ENCODE data around the gene BCAS4. TPM values are rescaled to one million over a fixed set of nuclear protein-coding genes. Genes with fewer than 3 reads are reported as not detected.
"Not testable (repeated sequence)": the region's sequence is repeated elsewhere in the genome, so short reads cannot be mapped to it uniquely, and the experiment has no call there.

Gene BCAS4, protein sequence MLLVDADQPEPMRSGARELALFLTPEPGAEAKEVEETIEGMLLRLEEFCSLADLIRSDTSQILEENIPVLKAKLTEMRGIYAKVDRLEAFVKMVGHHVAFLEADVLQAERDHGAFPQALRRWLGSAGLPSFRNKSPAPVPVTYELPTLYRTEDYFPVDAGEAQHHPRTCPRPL
- total RNA-seq (2014; rRNA removed; shearing (Covaris generic)): 15.4 and 16.2 TPM in 2 replicates

DNA sequence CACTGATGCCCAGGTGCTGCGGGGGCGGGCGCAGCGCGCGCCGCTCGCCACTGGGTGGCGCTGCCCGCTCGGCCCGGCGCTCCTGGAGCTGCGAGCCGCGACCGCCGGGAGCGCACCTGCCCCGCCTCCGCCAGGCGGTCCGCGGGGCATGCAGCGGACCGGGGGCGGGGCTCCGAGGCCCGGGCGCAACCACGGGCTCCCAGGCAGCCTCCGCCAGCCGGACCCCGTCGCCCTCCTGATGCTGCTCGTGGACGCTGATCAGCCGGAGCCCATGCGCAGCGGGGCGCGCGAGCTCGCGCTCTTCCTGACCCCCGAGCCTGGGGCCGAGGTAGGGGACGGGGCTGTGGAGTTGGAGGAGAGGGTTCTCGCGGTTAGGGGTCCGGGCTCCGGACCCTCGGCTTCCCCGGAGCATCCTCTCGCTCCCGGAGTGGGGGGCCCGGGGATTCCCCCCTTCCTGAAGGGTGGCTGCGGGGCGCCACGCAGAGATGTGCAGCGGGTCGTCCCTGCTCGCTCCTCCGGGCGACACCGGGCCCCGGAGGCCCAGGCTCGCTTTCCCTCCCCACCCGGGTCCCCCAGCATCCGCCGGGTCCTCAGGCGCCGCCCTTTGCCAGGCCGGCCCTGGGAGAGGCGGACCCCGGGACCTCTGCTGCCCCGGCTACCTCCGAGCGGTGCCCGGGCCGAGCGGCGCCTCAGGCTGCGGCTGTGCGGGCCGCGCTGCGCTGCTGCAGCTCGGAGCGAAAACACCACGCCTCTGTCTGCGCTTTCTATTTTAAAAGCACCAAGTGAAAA, at the start of gene BCAS4:
Gene BCAS4 (plus strand): TSS at position 216 of the 789 bp plus-strand sequence. CDS start 23 bp downstream, at position 239.
- DNase-seq (ENCODE audit: low read depth): peak; percentile 84

DNA sequence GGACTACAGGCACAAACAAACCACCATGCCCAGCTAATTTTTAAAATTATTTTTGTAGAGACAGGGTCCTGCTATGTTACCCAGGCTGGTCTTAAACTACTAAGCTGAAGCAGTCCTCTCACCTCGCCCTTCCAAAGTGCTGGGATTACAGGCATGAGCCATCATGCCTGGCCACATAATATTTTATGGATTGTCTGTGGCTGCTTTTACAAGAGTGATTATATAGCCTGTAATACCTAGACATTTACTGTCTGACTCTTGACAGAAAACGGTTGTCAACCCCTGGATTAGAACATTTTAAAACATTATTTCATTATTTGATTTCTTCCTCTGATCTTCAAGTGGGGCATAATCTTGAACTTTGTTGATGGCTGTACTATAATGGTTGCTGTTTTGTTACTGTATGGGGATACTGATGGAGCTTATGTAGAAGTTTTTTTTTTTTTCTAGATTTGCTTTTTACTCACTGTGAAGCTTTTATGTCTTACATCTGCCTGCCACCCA, 49.2 kb upstream of the BCAS4 start:
- DNase-seq (ENCODE audit: low read depth): peak; percentile 57

DNA sequence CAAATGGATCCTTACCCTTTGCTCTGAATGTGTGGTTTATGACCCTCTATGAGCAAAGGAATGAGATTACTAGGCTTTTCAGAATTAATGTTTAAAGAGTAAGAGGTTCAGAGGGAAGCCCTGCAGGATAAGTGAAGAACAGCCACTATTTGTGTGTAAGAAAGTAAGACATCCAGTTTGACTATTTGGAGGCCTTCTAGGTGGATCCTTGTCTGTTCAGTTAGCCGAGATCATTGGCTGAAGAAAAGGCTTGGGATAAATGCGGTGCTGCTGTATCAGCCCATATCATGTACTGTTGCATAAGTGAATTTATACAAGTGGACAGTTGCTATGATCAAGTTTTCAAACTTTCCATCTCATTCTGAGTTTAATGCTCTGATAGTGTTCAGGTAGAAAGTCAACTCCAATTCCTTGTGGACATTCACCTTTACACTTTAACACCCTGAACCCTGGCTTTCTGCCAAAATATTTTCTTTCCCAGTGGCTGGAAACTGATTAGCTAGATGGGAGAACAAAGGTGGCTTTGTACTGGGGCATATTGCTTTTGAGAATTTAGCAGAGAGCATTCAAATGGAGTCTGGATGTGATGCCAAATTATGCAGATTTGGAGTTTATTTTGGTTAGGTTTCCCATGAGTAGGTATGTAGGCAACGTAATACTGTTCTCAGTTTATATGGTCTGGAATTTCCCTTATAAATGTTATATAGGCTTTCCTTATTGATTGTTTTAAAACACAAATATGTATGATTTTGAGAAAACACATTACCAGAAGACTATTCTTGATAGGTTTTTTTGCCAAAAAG, 48.5 kb upstream of the BCAS4 start:
- peak; percentile 41 for DNase-seq (ENCODE audit: low read depth)

DNA sequence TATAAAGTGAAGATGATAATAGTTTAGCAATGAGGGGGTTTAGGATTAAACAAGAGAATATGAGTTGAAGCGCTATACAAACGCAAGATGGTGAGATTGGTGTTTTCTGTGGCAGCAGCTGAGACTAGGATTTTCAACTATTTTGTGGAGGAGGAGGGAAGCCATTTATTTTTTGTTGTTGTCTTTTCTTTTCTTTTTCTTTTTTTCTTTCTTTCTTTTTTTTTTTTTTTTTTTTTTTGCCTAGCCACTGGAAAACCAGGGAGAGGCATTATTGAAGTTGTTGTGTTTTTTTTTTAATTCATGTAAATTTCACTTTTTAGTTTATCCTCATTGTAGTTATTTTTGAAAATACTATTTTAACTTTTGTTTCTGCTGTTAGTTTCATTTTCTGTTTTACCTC, 47.6 kb upstream of the BCAS4 start:
- DNase-seq (ENCODE audit: low read depth): no peak

DNA sequence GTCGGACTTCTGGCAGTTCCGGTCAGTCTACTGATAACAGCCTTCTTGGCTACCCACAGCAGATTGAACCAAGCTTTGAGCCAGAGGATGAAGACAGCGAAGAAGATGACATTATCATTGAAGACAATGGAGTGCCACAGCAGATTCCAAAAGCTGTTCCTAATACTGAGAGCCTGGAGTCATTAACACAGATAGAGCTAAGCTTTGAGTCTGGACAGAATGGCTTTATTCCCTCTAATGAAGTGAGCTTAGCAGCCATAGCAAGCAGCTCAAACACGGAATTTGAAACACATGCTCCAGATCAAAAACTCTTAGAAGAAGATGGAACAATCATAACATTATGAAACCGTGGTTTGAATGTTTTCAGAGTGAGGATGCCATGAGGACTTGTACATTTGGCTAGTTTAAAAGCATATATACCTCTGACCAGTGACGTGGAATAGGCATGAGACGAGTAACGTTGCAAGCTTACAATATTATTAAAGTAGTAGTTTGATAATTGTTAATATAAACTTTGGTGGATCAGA, 44.7 kb upstream of the BCAS4 start:
- DNase-seq (ENCODE audit: low read depth): no peak

DNA sequence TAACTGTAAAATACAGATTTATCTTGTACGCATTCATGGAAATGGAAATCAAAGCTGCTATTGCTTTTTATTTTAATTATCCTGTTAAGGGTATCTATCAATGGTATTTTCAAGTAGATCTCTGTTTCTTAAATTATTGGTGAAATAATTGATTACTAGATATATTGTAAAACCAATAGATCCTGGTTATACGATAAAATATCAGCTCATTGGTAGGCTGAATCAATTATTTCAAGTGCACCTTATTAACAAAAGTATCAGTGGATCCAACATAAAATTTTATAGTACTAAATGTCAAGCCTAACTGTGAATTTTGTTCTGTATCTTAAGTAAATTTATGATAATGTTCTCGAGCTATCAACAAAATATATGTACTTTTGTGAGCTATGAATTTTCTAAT, 41.7 kb upstream of the BCAS4 start:
- no peak for DNase-seq (ENCODE audit: low read depth)

DNA sequence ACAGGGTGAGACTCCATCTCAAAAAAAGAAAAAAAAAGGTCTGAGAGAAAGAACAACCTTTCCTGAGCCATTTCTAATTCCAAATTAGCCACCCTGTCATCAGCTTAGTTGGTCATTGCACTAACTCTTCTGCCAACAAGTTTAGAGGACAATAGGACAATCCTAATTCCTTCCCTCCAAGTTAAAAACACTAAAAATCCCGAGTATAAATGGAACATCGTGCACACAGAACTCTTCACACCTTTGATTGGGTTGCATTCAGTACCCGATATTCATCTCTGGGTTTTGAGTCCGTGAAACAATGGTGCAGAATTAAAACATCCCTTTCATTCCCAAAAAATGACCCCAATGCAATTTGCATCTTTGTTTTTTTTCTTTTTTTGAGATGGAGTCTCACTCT, 40.4 kb upstream of the BCAS4 start:
- no peak for DNase-seq (ENCODE audit: low read depth)

DNA sequence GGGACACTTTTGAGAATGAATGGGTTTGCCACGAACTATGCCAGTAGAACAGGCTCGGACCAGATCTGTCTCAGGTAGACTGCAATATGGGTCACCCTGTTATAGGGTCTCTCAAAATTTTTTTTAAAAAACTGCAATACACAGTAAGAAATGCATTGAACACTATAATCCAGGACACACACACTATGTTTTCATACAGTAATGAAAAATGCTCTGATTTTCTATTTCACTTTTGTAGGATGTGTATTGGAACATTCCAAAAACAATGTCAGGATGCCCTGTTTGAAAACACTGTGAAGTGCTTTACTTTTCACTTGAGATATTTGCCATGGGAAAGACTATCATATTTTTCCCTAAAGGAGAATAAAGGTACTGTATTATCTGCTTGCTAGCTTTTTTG, 38.4 kb upstream of the BCAS4 start:
- no peak for DNase-seq (ENCODE audit: low read depth)

DNA sequence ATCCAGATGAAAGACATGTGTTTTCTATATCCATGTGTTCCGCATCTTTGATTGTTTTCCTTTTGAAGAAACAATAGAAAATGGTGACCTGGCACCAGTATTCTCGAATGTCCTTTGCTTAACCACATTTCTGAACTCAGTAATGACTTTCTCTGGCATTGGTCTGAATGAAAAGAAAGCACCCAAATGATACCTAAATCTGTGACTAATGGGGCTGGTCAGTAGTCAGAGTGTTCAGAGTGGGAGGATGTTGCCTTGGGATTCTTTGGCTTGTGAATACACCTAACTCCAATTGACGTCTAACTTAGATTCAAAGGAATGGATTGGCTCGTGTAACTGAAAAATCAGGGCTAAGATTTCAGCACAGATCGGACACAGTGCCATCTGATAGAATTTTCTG, 36.4 kb upstream of the BCAS4 start:
- peak; percentile 81 for DNase-seq (ENCODE audit: low read depth)

DNA sequence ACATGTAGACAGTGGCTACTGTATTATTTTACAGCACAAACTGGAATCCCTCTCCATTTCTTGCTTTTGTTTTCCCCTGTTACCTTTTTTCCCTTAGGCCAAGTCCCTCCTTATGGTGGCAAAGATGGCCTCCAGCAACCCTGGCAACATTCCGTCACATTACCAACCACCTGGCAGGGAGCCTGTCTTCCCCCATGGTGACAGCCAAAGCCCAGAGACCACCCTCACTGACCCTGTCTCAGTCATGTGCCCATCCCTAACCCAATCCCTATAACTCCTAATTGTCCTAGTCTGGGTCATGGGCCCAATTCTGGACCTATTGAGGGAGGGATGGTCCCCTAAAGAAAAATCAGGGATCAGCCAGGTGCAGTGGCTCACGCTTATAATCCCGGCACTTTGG, 35.9 kb upstream of the BCAS4 start:
- DNase-seq (ENCODE audit: low read depth): no peak

DNA sequence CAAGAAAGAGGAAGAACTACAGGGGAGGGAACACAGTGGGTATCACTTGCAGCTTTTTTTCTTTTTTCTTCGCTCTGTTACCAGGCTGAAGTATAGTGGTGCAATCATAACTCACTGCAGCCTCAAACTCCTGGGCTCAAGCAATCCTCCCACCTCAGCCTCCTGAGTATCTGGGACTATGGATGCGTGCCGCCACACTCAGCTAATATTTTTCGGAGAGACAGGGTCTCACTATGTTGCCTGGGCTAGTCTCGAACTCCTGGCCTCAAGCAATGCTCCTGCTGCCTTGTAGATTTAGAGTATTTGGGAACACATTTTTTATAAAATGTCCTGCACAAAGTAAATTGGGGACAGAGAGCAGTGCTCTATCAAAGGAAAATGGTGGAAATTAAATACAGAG, 35.2 kb upstream of the BCAS4 start:
- no peak for DNase-seq (ENCODE audit: low read depth)

DNA sequence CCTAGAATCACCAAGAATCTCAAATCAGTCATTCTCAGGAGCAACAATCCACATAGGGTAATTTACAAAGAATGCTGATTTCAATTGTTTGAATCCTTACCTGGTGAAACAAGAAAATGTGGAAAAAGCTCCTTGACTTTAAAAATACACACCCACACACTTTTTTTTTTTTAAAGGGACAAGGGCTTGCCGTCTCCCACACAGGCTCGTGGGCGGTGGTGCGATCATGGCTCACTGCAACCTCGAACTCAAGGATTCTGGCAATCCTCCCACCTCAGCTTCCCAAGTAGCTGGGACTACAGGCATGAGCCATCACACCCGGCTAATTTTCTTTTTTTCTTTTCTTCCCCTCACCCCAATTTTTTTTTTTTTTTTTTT, 32.8 kb upstream of the BCAS4 start:
- peak; percentile 76 for DNase-seq (ENCODE audit: low read depth)

DNA sequence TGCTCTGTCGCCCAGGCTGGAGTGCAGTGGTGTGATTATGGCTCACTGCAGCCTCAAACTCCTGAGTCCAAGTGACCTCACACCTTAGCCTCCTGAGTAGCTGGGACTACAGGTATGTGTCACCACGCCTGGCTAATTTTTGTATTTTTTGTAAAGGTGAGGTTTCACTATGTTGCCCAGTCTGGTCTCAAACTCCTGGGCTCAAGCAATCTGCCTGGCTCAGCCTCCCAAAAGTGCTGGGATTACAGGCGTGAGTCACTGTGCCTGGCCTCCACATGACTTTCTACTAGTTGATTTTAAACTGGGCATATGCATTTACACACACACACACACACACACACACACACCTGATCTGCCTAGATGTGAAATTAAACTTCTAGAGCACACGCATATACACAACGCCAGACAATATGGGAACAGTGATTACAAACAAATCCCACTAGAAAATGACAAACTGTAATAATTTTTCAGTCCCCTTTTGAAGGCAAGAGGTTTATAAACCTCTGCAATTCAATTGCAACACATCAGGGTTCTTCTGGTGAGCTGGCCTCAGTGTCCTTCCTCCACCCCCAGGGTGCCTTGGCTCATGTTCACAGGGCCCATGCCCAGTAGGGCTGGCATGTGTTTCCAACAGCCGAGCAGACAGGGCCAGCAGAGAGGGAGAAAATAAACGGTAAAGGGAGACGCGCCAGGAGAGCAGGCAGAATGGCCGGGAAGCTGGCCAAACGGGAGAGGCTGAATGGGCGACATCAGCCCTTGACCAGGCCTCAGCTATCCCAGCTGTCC, 32.2 kb upstream of the BCAS4 start:
- peak; percentile 91 for DNase-seq (ENCODE audit: low read depth)

DNA sequence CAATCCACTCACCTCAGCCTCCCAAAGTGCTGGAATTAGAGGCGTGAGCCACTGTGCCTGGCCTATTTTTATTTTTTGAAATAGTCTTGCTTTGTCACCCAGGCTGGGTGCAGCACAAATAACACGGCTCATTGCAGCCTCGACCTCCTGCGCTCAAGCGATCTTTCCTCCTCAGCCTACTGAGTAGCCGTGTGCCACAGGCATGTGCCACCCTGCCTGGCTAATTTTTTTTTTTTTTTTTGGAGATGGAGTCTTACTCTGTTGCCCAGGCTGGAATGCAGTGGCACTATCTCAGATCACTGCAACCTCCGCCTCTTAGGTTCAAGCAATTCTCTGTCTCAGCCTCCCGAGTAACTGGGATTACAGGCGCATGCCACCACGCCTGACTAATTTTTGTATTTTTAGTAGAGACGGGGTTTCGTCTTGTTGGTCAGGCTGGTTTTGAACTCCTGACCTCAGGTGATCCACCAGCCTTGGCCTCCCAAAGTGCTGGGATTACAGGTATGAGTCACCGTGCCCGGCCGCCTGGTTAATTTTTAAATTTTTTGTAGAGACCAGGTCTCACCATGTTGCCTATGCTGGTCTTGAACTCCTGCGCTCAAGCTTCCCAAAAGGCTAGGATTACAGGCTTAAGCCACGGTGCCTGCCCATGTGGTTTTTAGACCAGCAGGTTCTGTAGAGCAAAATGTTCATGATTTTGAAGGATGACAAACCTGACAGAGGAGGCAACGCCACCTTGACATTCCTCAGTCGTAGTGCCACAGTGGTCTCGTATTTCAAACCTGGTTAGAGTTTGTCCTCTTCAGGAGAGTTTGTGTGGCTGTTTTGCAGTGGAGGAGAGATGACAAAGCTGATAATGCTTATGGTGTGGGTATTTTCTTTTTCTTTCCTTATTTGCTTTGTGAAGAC, 31.1 kb upstream of the BCAS4 start:
- DNase-seq (ENCODE audit: low read depth): peak; percentile 45

DNA sequence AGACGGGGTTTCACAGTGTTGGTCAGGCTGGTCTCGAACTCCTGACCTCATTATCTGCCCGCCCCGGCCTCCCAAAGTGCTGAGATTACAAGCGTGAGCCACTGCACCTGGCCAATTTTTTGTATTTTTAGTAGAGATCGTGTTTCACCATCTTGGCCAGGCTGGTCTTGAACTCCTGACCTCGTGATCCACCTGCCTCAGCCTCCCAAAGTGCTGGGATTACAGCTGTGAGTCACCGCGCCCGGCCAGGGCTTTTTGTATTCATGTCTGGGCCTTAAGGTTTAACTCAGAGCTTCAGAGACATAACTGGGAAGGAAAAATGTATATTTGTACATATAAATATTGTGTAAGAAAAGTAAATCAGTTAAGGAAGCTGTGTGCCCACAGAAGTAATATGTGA, 29.6 kb upstream of the BCAS4 start:
- DNase-seq (ENCODE audit: low read depth): peak; percentile 36

DNA sequence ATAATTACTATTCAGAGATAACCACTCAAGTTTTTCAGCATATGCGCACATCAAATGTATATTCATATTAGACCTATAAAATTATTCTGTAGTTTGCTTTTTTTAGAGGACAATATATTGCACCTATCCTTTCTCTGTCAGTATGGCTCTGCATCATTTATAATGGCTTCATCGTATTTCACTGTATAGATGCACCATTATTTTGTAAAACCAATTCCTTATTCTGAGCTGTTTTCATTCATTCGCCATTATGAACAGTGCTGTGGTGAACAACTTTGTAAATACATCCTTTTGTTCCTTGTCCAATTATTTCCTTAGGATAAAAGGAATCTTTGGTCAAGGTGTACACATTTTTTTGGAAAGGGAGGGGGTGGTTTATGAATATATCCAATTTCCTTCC, 29.2 kb upstream of the BCAS4 start:
- no peak for DNase-seq (ENCODE audit: low read depth)

DNA sequence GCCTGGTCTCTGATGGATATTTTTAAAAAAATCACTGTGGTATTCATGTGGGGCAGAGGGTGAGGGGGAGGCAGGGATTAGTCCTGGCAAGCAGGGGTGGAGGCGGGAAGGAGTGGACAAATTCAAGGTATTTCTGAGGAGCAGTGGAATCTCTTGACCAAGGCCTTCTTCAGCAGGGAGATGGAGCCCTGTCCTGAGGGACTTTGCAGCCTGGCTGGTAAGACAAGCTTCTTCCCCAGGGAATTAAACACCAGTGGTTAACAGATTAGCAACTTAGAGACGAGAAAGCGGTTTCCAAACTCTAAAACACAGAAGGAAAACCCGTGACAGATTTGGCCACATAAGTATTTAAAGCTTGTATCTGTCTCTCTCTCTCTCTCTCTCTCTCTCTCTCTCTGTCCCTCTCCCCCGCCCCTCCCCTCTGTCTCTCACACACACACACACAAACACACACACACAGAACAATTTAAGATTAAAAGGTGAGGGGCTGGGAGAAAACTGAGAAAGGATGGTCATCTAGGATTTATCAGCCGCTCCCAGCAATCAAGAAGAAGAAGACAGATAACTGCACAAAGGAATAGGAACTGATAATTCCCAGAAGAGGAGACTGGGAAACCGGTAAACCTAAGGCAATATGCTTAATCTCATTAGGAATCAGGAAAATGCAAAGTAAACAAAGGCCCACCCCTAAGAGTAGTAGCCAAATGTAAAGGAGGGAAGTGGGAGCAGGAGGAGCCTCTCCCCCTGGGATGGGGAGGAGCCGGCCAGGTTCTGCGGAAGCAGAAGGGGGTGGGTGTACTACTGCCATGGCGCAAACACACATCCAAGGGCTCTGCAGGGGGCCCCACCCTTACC, 27.7 kb upstream of the BCAS4 start:
- DNase-seq (ENCODE audit: low read depth): peak; percentile 43

DNA sequence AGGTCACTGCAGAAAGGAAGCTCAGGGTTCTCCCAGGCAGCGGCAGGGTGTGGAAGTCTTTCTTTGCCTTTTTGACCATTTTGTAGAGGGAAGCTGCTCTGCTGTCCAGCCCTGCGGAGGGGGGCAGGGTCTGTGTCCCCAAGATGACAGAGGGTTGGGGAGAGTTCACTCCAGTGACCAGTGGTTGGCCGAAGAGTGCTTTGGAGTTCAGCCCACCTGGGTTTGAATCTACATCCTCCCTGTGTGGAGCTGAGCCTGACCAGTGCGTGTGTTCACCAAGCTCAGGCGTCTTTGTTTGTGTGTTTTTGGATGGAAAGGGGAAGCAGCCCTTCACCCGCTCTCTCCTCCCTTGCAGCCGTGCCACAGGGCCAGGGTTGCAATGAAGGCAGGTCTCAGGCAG, 25.9 kb upstream of the BCAS4 start:
- DNase-seq (ENCODE audit: low read depth): not testable (repeated sequence)

DNA sequence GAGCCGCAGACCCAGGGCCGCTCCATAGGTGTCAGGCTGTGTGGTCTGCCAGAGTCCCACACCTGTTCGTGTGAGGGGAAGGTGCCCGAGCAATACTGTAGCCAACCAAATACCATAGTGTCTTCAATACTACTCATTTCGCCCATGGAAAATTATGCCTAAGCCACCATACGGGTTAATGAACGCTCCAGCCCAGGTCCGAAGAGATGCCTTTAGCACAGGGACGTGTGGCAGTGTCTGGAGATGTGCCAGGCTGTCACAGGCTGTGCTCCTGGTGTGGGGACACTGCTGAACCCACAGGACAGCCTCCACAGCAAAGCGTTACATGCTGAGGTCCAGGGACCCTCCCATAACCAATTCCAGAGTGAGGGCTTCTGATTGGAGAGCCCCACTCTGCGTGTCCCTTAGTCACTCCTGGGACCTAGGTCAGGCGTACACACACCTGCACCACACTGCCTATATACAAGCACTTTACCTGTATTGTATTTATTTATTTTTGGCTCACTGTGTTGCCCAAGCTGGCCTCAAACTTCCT, 25.2 kb upstream of the BCAS4 start:
- not testable (repeated sequence) for DNase-seq (ENCODE audit: low read depth)

Measured in M059J (cell line).